RWPE2 (cell line): Measurements from ENCODE around the gene KLRF2.

Experiments used
- ATAC-seq: fragments of 200-7000 bp; cut with Tn5 transposase; 3 replicates; pipeline ENCODE4 v1.9.1; 2021; ENCODE audit warnings: low read depth
- DNase-seq: peaks from one replicate; pipeline ENCODE4 v3.0.0-alpha.2; 2020; ENCODE audit warnings: low spot score
- H3K27ac ChIP-seq: fragments of 450-650 bp; 2 replicates; pipeline ENCODE4 v1.5.1; 2017; ENCODE audit warnings: mild to moderate bottlenecking; ENCODE audit not compliant: poor library complexity, severe bottlenecking
- H3K27me3 ChIP-seq: fragments of 250-450 bp; sonication (Bioruptor Pico); 2 replicates; pipeline ENCODE4 v1.5.1; 2021; ENCODE audit warnings: mild to moderate bottlenecking, moderate library complexity; ENCODE audit not compliant: insufficient read depth, poor library complexity, severe bottlenecking
- H3K36me3 ChIP-seq: fragments of 250-450 bp; sonication (Bioruptor Pico); 2 replicates; pipeline ENCODE4 v1.5.1; 2020; ENCODE audit warnings: low read depth, mild to moderate bottlenecking, moderate library complexity
- H3K4me1 ChIP-seq: fragments of 250-450 bp; sonication (Bioruptor Pico); 2 replicates; pipeline ENCODE4 v1.5.1; 2021; ENCODE audit warnings: mild to moderate bottlenecking, moderate library complexity; ENCODE audit not compliant: insufficient read depth, poor library complexity, severe bottlenecking
- H3K4me3 ChIP-seq: fragments of 250-450 bp; sonication (Bioruptor Pico); 2 replicates; pipeline ENCODE4 v1.5.1; 2021; ENCODE audit warnings: mild to moderate bottlenecking, moderate library complexity; ENCODE audit not compliant: severe bottlenecking
- H3K9me3 ChIP-seq: fragments of 250-450 bp; sonication (Bioruptor Pico); 2 replicates; pipeline ENCODE4 v1.5.1; 2021; ENCODE audit warnings: mild to moderate bottlenecking, moderate library complexity; ENCODE audit not compliant: severe bottlenecking
- CTCF ChIP-seq: fragments of 450-650 bp; IDR thresholded peaks from one replicate; pipeline ENCODE4 v1.5.1; 2017; ENCODE audit warnings: mild to moderate bottlenecking, moderate library complexity; ENCODE audit not compliant: poor library complexity, severe bottlenecking

Gene KLRF2

GRCh38 chr12:9866860-9867269, 14.4 kb upstream of the KLRF2 start:
- no peak for TF ChIP-seq CTCF
- H3K9me3 ChIP-seq, result no peaks in the 10 kb centered on the region
- ATAC-seq, result no peak
- no peak overlapping the region for H3K4me3 ChIP-seq
- no peak overlapping the region for H3K27ac ChIP-seq
- no peaks in the 10 kb centered on the region for H3K27me3 ChIP-seq
- no peaks in the 10 kb centered on the region for H3K36me3 ChIP-seq
- H3K4me1 ChIP-seq, result peaks cover 5% of the 10 kb centered on the region
- no peak for DNase-seq

DNA sequence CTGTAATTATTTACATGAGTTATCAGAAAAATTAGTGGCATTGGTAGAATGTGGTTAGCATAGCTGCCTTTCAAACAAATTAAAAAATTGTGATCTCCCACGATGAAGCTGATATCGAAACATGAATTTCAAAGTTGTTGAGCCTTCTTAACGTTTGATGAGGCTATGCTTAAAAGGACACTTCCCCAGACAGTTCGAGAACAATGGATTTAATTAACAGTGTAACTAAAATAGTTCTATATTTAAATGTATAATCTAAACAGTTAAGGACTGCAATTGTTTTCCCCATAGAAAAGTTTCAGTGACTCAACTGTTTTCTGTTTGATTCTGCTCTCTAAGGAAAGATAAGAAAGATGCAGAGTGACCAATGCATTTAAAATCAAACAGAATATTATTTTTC, 13.8 kb upstream of the KLRF2 start:
- H3K4me3 ChIP-seq, result no peak overlapping the region
- peaks cover 12% of the 10 kb centered on the region for H3K4me1 ChIP-seq
- no peaks in the 10 kb centered on the region for H3K27me3 ChIP-seq
- H3K9me3 ChIP-seq, result no peaks in the 10 kb centered on the region
- H3K36me3 ChIP-seq, result no peaks in the 10 kb centered on the region
- DNase-seq (no peak), ATAC-seq (no peak)
- TF ChIP-seq CTCF, result no peak
- no peak overlapping the region for H3K27ac ChIP-seq

DNA sequence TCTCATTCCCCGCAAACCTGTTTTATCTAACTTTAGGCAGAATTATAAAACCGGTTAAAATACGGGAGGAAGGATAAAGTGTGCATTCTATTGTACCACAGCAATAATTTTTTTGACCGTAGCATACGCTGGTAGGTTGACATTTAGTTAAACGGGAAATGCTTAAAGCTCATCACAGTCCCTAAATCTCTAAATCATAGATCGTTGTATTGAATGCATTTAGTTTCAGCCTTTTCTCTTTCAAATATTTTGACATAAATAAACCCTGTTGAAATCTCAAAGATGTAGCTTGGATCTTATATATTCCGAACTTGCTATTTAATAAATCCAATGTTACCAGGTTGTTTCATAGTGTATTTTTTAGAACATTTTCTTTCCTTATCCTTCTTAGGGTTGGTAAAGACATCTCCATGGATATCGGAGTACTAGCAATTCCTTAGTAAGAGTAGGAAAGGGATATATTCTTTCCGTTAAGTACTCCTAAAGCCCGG, 12.9 kb upstream of the KLRF2 start:
- ATAC-seq (no peak), DNase-seq (no peak)
- Histone ChIP-seq H3K4me1 (peaks cover 12% of the 10 kb centered on the region), H3K9me3 (no peaks in the 10 kb centered on the region), H3K27me3 (no peaks in the 10 kb centered on the region), H3K36me3 (no peaks in the 10 kb centered on the region), H3K27ac (no peak overlapping the region), H3K4me3 (no peak overlapping the region)
- TF ChIP-seq CTCF, result no peak

DNA sequence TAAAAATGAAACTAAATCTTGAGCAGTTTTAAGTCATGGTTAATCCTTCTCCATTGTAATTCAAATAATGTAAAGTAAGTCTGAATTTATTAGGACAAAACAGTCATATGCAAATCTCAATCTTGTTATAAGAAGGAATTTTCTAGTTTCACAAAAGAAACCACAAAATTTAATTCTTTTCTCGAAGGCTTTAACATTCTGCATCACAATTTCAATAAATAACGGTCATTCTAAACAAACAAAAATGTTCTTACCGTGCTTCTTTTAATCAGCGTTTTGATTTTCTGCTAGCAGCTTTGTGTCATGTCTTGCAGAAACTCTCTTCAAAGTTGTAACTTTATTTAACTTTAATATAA, 12.4 kb upstream of the KLRF2 start:
- peaks cover 12% of the 10 kb centered on the region for H3K4me1 ChIP-seq
- ATAC-seq (no peak), DNase-seq (no peak)
- no peaks in the 10 kb centered on the region for H3K27me3 ChIP-seq
- H3K36me3 ChIP-seq, result no peaks in the 10 kb centered on the region
- peak overlapping the region; percentile 42 for H3K27ac ChIP-seq
- no peak for TF ChIP-seq CTCF
- H3K9me3 ChIP-seq, result no peaks in the 10 kb centered on the region
- H3K4me3 ChIP-seq, result peak overlapping the region; percentile 26

DNA sequence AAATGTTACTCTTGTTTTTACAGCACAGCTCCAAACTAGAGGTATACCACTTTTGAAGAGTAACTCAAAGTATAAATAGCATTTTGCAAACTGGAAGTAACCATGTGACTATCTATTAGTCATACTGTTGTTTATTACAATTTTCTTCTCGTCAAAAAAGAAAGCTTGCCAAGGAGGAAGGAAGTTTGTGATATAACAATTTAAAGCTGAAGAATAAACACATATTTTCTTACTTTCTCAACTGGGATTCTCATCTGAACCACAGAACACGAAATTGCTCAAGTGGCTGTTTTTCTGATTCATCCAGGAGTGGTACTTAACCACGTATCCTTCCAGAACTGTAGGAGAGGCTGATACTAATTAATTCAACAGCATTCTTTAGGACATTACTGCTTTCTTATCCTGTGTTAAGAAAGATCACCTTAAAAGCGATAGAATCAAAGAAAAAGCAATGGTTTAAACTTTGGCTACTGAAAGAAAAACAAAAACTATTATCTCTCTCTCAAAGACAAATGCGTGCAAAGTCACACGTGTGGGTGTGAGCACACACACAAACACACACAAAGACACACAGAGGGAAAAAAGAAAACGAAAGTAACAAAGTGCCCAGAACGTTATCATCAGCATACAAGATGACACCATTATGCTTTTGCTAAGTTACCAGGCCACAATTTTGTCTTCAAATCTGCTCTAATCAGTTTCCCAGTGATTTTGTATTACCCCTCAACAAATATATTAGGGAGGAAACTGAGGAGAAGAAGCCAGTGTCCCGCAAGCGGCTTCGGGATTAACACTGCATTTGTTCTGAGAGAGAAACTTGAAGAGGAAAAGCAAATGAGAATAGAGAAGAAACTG, 11.8 kb upstream of the KLRF2 start, which contains the start of gene CLEC2B:
CLEC2B (minus strand) TSS at position 48 of the 855 bp plus-strand sequence.
- H3K4me3 ChIP-seq, result peak within 1 kb of the TSS; percentile 26
- ATAC-seq, result peak; percentile 80

More for the DNA sequence above, 11.8 kb upstream of the KLRF2 start, which contains the start of gene CLEC2B:
- peaks cover 12% of the 10 kb centered on the region for H3K4me1 ChIP-seq
- no peak for DNase-seq
- H3K27ac ChIP-seq, result peak within 1 kb of the TSS; percentile 42
- H3K9me3 ChIP-seq, result no peaks in the 10 kb centered on the region
- TF ChIP-seq CTCF, result no peak
- H3K36me3 ChIP-seq, result no peaks in the 10 kb centered on the region
- no peaks in the 10 kb centered on the region for H3K27me3 ChIP-seq
